ENCODE measurements around the gene CRTC2.

DNA sequence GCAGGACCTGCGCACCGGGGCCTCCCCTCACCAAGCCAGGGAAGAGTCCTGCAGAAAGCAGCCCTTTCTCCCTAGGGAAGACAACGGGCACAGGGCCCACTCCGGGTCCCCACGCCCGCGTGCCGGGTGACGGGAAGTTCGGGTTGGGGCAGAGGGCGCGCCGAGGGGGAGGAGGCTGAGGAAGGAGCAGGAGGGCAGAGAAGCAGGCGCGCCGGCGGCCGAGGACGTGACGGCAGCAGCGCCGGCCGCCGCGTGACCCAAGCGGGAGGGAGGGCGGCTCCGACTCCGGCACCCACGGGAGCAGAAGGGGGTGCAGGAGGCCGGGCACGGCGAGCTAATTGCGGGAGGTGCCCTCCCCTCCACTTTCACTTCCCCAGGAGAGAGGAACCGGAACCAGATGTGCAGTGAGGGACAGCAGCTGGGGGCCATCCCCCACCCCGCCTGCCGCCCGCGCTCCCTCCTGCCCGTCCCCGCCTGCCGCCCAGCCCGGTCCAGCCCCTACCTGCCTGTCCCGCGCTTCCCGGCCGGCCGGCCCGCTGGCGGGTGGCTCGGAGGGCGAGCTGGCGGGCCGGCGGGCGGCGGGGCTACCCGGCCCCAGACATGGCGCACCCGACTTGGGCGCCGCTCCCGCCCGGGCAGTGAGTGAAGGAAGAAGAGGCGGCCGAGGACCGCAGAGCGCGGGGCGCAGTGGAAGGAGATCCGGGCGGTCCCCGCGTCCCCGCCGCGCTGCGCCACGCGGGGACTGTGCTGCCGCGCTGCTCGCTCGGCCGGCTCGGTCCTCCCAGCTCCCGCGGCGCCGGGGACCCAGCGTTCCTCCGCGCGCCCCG is 12.4 kb downstream of the CRTC2 start:
- TF ChIP-seq CTCF (conservative IDR thresholded peaks at IDR 0.05; ENCODE audit: low read depth, low read length) (no peak), EZH2 (IDR thresholded peaks at IDR 0.05; ENCODE audit: borderline replicate concordance, low read depth, low read length, poor library complexity, severe bottlenecking) (no peak)
